NT2/D1 (cell line): ENCODE measurements around the gene LACTB.

Source experiments
- YY1 ChIP-seq: IDR thresholded peaks from 2 replicates; pipeline ENCODE4 v1.6.1; 2011; ENCODE audit not compliant: insufficient read length, insufficient read depth
- ZNF274 ChIP-seq: IDR thresholded peaks from 2 replicates; pipeline ENCODE4 v1.6.1; 2011; ENCODE audit warnings: mild to moderate bottlenecking, low read depth, low read length

DNA sequence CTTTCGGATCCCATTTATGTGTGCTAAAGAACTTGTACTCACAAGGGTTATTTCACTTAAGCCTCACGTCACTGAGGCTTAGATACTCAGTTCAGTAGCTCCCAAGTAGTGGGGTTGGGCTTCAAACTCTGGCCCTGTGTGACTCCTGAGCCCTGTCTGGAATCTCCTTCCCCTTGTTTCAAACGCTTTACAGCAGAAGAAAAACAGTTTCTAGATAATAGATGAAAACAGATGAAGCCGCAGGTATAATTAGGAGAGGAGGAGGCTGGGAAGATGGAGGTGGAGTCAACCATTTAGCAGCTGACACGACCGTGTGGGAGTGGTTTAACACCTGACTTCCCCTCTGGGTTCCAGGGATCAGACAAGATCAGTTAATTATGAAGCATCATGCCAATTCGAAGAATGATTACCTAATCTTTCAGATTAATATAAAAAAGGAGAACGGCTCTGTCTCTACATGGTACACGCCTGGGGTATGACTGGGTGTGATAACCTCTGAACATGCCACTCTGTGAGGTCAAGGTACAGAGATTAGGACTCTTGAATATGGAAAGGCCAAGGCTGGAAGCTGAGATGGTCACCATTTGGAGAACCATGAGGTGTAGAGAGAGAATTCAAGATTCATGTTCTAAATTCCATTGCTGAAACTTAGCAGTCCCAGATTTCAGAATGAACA lies 48.0 kb upstream of the LACTB start:
- TF ChIP-seq YY1, result no peak
- no peak for TF ChIP-seq ZNF274
